Testis (tissue), 3 donors: ENCODE data around the gene ZNF892. TPM values are rescaled to one million over a fixed set of nuclear protein-coding genes. Genes with fewer than 3 reads are reported as not detected.
A peak's percentile ranks its signal among the peaks of the same experiment; 100 is the strongest.
"Not testable (repeated sequence)": the region's sequence is repeated elsewhere in the genome, so short reads cannot be mapped to it uniquely, and the experiment has no call there.

Experiments used
- DNase-seq: peaks from one replicate; pipeline ENCODE4 v3.0.0-alpha.2; 2019
- H3K27ac ChIP-seq, 2 donors: fragments of 200-600 bp; sonication (generic); one replicate each; pipeline ENCODE4 v1.5.1; 2019
- H3K27me3 ChIP-seq: fragments of 200-600 bp; sonication (generic); one replicate; pipeline ENCODE4 v1.5.1; 2019
- H3K36me3 ChIP-seq: fragments of 200-600 bp; sonication (generic); one replicate; pipeline ENCODE4 v1.5.1; 2017; ENCODE audit warnings: low read depth; ENCODE audit errors: missing control alignments
- H3K4me1 ChIP-seq: fragments of 200-600 bp; sonication (generic); one replicate; pipeline ENCODE4 v1.5.1; 2019
- H3K4me3 ChIP-seq, 2 donors: fragments of 200-600 bp; sonication (generic); one replicate each; pipeline ENCODE4 v1.5.1; 2017 to 2019
- H3K9me3 ChIP-seq: fragments of 200-600 bp; sonication (generic); one replicate; pipeline ENCODE4 v1.5.1; 2017
- CTCF ChIP-seq, 3 experiments: fragments of 450-650 bp in 2 of 3; fragments of 200-600 bp in 1 of 3; sonication (generic) in 1 of 3; IDR thresholded peaks; one replicate each; pipeline ENCODE4 v1.5.1; 2016 to 2019; ENCODE audit warnings: antibody characterized with exemption in 3 of 3, mild to moderate bottlenecking in 2 of 3, moderate library complexity in 1 of 3
- POLR2A ChIP-seq: fragments of 450-650 bp; IDR thresholded peaks from one replicate; pipeline ENCODE4 v1.6.1; 2017; ENCODE audit warnings: antibody characterized with exemption, mild to moderate bottlenecking, moderate library complexity
- WGBS, 2 donors: methylation state at CpG; one replicate each; pipeline ENCODE4 v1.1.5; 2018; 5-methylcytosine and 5-hydroxymethylcytosine counted together
- intact Hi-C: fragments of 100-400 bp; cut with DNase I; formaldehyde crosslinking; loops from one replicate; pipeline ENCODE4 v1.15.1; 2023; ENCODE audit warnings: low total_unique reads
- polyA plus RNA-seq: library from polyadenylated mRNA; stranded (reverse); fragments of 350-450 nt; fragmentation: Illumina TruSeq; extraction: RNeasy Lipid Tissue Mini Kit (QIAGEN cat#74804); gene quantifications from one replicate; pipeline ENCODE4 v1.2.3, GENCODE V29; 2014; ENCODE audit warnings: low read depth, low replicate concordance; ENCODE audit not compliant: insufficient read depth
- total RNA-seq, 2 donors: library from RNA; depleted of rRNA; stranded (reverse); fragments of >200 nt; gene quantifications; one replicate each; pipeline ENCODE4 v1.2.3, GENCODE V29; 2016

ZNF892 gene
- total and polyA plus RNA-seq, 3 donors from 2014 or later, result 7.1 to 12.3 (median 12.1) TPM

GRCh38 chr2:95192956-95193355 is 14.4 kb upstream of the ZNF892 start:
- H3K27me3 ChIP-seq, H3K36me3 ChIP-seq, H3K27ac ChIP-seq, H3K4me3 ChIP-seq, H3K4me1 ChIP-seq, H3K9me3 ChIP-seq, intact Hi-C loops: not testable (repeated sequence)
- DNase-seq, result peak; percentile 76
- TF ChIP-seq CTCF (IDR thresholded peaks at IDR 0.05), result peak in 2 of 3 experiments; percentile 31 to 40
- 35 to 74% methylated on average over 6 to 15 of the region's 15 CpGs for WGBS, 2 donors

GRCh38 chr2:95203911-95204310 is 3.4 kb upstream of the ZNF892 start:
- WGBS, 2 donors, result 82 to 86% methylated on average over 4 of the region's 4 CpGs
- DNase-seq, result no peak
- Histone ChIP-seq H3K4me1 (peaks cover 8% of the 10 kb centered on the region), H3K27ac (no peak overlapping the region), H3K27me3 (no peaks in the 10 kb centered on the region), H3K36me3 (no peaks in the 10 kb centered on the region), H3K9me3 (no peaks in the 10 kb centered on the region), H3K4me3 (no peak overlapping the region)
- TF ChIP-seq CTCF (IDR thresholded peaks at IDR 0.05) (no peak), POLR2A (no peak)
- intact Hi-C loops, result no loop called here

GRCh38 chr2:95204396-95204795 is 2.9 kb upstream of the ZNF892 start:
- intact Hi-C loops, result no loop called here
- DNase-seq, result no peak
- Histone ChIP-seq H3K4me1 (peaks cover 8% of the 10 kb centered on the region), H3K4me3 (no peak overlapping the region), H3K27ac (no peak overlapping the region), H3K9me3 (no peaks in the 10 kb centered on the region), H3K36me3 (no peaks in the 10 kb centered on the region), H3K27me3 (no peaks in the 10 kb centered on the region)
- TF ChIP-seq POLR2A, result no peak
- TF ChIP-seq CTCF (IDR thresholded peaks at IDR 0.05), result no peak
- WGBS, 2 donors, result 88 to 91% methylated on average over 2 of the region's 2 CpGs

GRCh38 chr2:95206096-95206495 is 1.2 kb upstream of the ZNF892 start:
- H3K27ac ChIP-seq, result peak overlapping the region in 1 of 2 donors; percentile 85
- H3K27me3 ChIP-seq, result no peaks in the 10 kb centered on the region
- TF ChIP-seq CTCF (IDR thresholded peaks at IDR 0.05) (no peak), POLR2A (no peak)
- no peaks in the 10 kb centered on the region for H3K9me3 ChIP-seq
- intact Hi-C loops, result no loop called here
- peak overlapping the region in 1 of 2 donors; percentile 85 for H3K4me3 ChIP-seq
- H3K4me1 ChIP-seq, result peaks cover 8% of the 10 kb centered on the region
- DNase-seq, result no peak
- WGBS, 2 donors, result 16 to 21% methylated on average over 10 of the region's 10 CpGs
- H3K36me3 ChIP-seq, result no peaks in the 10 kb centered on the region

- no peaks in the 10 kb centered on the region for H3K27me3 ChIP-seq
- H3K9me3 ChIP-seq, result no peaks in the 10 kb centered on the region
- WGBS, 2 donors, result 54 to 55% methylated on average over 6 of the region's 6 CpGs
- TF ChIP-seq POLR2A (no peak), CTCF (IDR thresholded peaks at IDR 0.05) (no peak)
- peaks cover 8% of the 10 kb centered on the region for H3K4me1 ChIP-seq
- peak overlapping the region in 1 of 2 donors; percentile 85 for H3K27ac ChIP-seq
- no peak for DNase-seq
- intact Hi-C loops, result no loop called here
- peak overlapping the region; percentile 76 to 85 for H3K4me3 ChIP-seq
- H3K36me3 ChIP-seq, result no peaks in the 10 kb centered on the region
Measured at GRCh38 chr2:95208106-95208505, 785 bp downstream of the ZNF892 start.
